NCI-H2107 treated with DMSO at 0.1 percent for 48 hours (cell line): ENCODE results near the gene DNAJC16.

ENCODE experiments used
- DNase-seq: peaks from one replicate; lab custom pipeline; 2025; ENCODE audit not compliant: unreplicated experiment; lab: John Stamatoyannopoulos, UW

Gene DNAJC16

DNA sequence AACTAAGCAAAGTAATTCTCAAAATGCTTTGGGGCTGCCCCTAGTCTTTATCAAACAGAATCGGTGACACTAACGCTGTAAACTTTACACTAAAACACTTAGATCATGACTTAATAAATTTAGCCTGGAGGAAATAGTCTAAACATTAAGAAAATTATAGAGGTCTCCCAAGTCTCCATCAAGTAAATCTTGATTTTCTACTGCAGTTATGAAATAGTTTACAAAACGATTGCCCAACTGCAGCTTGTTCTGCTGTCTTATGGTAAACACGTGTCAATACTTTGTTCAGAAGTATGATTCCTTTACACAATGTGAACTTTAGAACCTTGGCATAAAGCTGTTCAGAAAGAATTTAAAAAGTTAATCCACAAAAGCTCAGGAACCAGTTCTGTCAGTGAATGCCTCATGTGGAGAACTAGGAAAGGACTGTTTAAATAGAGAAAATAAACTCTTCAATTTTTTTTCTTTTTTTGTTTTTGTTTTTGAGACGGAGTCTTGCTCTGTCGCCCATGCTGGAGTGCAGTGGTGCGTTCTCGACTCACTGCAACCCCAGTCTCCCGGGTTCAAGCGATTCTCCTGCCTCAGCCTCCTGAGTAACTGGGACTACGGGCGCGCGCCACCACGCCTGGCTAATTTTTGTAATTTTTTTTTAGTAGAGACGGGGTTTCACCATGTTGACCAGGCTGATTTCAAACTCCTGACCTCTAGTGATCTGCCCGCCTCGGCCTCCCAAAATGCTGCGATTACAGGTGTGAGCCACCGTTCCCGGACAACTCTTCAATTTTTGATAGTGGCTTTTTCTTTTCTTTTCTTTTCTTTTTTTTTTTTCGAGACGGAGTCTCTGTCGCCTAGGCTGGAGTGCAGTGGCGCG lies 92.2 kb downstream of the DNAJC16 start:
- no peak for DNase-seq

DNA sequence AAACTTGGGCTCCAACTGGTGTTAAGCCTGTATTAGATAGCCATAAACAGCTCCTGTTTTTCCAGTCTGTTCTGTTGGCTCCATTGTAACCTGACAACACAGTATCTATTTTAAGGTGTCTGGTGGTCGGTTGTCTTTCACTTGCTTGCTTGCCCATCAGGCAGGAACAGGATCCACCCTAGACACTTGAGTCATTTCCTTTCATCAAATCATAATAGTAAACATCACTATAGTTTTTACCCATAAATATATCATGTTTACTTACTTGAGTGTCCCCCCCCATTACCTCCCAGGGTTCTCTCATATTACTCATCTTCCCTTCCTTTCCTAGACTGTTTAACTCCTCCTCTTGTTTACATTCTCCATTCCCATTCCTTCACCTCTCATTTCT lies 93.5 kb downstream of the DNAJC16 start:
- DNase-seq, result no peak

- DNase-seq, result no peak
Observed at GRCh38 chr1:15620902-15621682, 94.4 kb downstream of the DNAJC16 start.

DNA sequence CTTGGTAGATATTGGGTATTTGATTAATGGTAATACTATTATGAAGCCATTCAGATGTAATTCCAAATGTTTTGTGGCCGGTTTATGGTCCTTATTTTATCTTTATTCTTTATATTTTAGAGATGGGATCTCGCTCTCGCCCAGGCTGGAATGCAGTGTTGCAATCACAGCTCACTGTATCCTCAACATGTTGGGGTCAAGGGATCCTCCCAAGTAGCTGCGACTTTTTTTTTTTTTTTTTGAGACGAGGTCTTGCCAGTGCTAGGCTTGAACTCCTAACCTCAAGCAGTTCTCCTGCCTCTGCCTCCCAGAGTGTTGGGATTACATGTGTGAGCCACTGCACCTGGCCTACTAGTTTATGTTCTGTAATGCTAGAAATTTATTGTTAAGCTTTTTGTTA lies 95.3 kb downstream of the DNAJC16 start:
- no peak for DNase-seq

DNA sequence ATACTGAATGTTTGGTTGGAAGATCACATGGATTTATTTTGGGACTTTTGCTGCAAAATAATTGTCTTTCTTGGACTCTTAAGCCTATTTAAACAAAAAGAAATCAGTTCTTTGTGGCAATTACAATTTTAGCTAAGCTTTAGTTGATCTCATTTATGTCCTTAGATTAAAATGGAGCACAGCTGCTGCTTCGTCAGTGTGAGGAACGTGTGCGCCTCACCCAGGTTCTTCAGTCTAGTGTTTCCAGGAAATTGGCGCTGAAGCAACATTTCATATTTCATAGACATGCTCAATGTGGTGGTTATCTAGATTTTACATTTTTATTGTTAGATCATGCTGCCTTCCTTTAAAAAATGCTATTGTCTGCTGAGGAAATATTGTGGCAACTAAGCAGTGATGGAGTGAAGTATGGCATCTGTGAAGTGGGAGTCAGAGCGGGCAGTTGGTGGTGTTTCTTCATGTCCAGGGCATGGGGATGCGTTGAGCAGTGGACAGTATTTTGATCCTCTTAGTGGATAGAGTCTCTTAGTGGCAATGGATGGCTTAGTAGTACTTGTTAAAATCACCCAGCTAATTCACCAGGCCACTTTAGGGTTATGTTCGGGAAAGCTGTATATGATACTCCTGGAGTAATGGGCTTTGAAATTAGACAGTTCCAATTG lies 96.2 kb downstream of the DNAJC16 start:
- DNase-seq, result no peak

DNA sequence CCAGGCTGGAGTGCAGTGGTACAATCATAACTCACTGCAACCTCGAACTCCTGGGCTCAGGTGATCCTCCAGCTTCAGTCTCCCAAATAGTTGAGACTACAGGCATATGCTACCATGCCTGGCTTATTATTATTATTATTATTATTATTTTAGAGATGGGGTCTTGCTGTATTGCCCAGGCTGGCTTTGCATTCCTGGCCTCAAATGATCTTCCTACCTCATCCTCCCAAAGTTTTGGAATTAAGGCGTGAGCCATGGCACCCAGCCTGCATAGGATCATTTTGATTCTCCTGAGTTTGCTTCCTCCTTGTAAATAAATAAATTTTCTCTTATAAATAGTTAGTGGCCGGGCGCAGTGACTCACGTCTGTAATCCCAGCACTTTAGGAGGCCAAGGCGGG lies 96.8 kb downstream of the DNAJC16 start:
- DNase-seq, result no peak

DNA sequence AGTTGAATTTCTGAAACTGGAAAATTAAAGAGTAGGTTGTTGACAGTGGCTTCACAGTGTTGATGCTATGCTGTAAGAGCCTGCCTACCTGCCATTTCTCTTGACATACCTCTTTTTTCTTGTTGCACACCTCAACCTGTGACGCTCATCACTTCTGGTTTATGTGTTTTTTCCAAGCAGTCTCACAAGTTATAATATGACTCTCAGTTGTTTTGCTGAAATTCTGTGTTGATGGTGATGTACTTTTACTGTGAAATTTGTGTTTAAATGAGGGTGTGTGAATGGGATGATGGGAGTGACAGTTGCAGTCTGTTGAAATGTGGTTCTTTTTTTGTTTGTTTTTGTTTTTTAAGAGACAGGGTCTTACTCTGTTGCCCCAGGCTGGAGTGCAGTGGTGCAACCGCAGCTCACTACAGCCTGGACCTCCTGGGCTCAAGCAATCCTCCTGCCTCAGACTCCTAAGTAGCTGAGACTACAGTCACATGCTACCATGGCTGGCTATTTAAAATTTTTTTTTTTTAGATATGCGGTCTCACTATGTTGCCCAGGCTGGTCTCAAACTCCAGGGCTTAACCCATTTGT lies 97.6 kb downstream of the DNAJC16 start:
- no peak for DNase-seq

GRCh38 chr1:15625056-15625917 lies 98.6 kb downstream of the DNAJC16 start:
- DNase-seq, result no peak
